Activated CD4-positive, alpha-beta T cell treated with anti-CD3 and anti-CD28 coated beads, Interleukin-2, amount 10 ng/mL, durations not matched to agents 7 days and 5 days (primary cell): Measurements from ENCODE around the gene KSR2. TPM values are rescaled to one million over a fixed set of nuclear protein-coding genes. Genes with fewer than 3 reads are reported as not detected.

ENCODE experiments used
- CTCF ChIA-PET: fragments of 350-600 bp; sonication (Branson Sonifier 250); formaldehyde crosslinking; loops from one replicate; lab custom pipeline; 2021; ENCODE audit warnings: antibody characterized with exemption; lab: Charles Lee
- POLR2A ChIA-PET: fragments of 350-600 bp; sonication (Branson Sonifier 250); formaldehyde crosslinking; loops from one replicate; lab custom pipeline; 2021; ENCODE audit warnings: antibody characterized with exemption; lab: Charles Lee
- DNase-seq: peaks from one replicate; pipeline ENCODE4 v3.0.0-alpha.2; 2020
- H3K27ac Mint-ChIP-seq: one replicate; pipeline ENCODE4 v1.8.0; 2021; ENCODE audit warnings: mild to moderate bottlenecking, moderate library complexity, mixed read lengths
- H3K27me3 Mint-ChIP-seq: one replicate; pipeline ENCODE4 v1.8.0; 2021; ENCODE audit warnings: mixed read lengths
- H3K36me3 Mint-ChIP-seq: one replicate; pipeline ENCODE4 v1.8.0; 2021; ENCODE audit warnings: low read depth, mixed read lengths
- H3K4me1 Mint-ChIP-seq: one replicate; pipeline ENCODE4 v1.8.0; 2021; ENCODE audit warnings: mixed read lengths
- H3K4me3 Mint-ChIP-seq: one replicate; pipeline ENCODE4 v1.8.0; 2021; ENCODE audit warnings: mild to moderate bottlenecking, moderate library complexity, mixed read lengths
- H3K9me3 Mint-ChIP-seq: one replicate; pipeline ENCODE4 v1.8.0; 2021; ENCODE audit warnings: mixed read lengths
- total RNA-seq, 2 experiments: library from RNA; stranded (reverse); gene quantifications; one replicate each; pipeline ENCODE4 v1.2.3, GENCODE V29; 2021

Gene KSR2
- total RNA-seq, 2 experiments from 2014 or later = 0.04 to 0.15 TPM

GRCh38 chr12:117521346-117521745, 447.4 kb downstream of the KSR2 start:
- no peak overlapping the region for H3K27ac Mint-ChIP-seq
- peaks cover 3% of the 10 kb centered on the region for H3K9me3 Mint-ChIP-seq
- POLR2A ChIA-PET = no interaction called here
- no peaks in the 10 kb centered on the region for H3K36me3 Mint-ChIP-seq
- DNase-seq = no peak
- CTCF ChIA-PET = no interaction called here
- no peaks in the 10 kb centered on the region for H3K27me3 Mint-ChIP-seq
- H3K4me3 Mint-ChIP-seq = no peak overlapping the region
- H3K4me1 Mint-ChIP-seq = no peaks in the 10 kb centered on the region

GRCh38 chr12:117518594-117519270, 450.1 kb downstream of the KSR2 start:
- Mint-ChIP-seq H3K4me3 (no peak overlapping the region), H3K4me1 (no peaks in the 10 kb centered on the region), H3K27me3 (no peaks in the 10 kb centered on the region), H3K9me3 (peaks cover 3% of the 10 kb centered on the region), H3K27ac (no peak overlapping the region), H3K36me3 (no peaks in the 10 kb centered on the region)
- CTCF ChIA-PET = no interaction called here
- DNase-seq = no peak
- POLR2A ChIA-PET = no interaction called here

- H3K27me3 Mint-ChIP-seq = no peaks in the 10 kb centered on the region
- H3K4me1 Mint-ChIP-seq = no peaks in the 10 kb centered on the region
- CTCF ChIA-PET = no interaction called here
- H3K9me3 Mint-ChIP-seq = peaks cover 3% of the 10 kb centered on the region
- no peak overlapping the region for H3K4me3 Mint-ChIP-seq
- POLR2A ChIA-PET = no interaction called here
- H3K36me3 Mint-ChIP-seq = no peaks in the 10 kb centered on the region
- DNase-seq = no peak
- H3K27ac Mint-ChIP-seq = no peak overlapping the region
Measured at GRCh38 chr12:117517219-117517739, 451.5 kb downstream of the KSR2 start.

- no peaks in the 10 kb centered on the region for H3K27me3 Mint-ChIP-seq
- H3K4me1 Mint-ChIP-seq = no peaks in the 10 kb centered on the region
- no peak overlapping the region for H3K27ac Mint-ChIP-seq
- H3K9me3 Mint-ChIP-seq = peaks cover 3% of the 10 kb centered on the region
- ChIA-PET POLR2A (no interaction called here), CTCF (no interaction called here)
- H3K4me3 Mint-ChIP-seq = no peak overlapping the region
- no peaks in the 10 kb centered on the region for H3K36me3 Mint-ChIP-seq
- no peak for DNase-seq
Measured at GRCh38 chr12:117516034-117516433, 452.8 kb downstream of the KSR2 start.

GRCh38 chr12:117514016-117514415, 454.8 kb downstream of the KSR2 start:
- Mint-ChIP-seq H3K4me1 (no peaks in the 10 kb centered on the region), H3K27me3 (no peaks in the 10 kb centered on the region)
- CTCF ChIA-PET = interaction anchor here (0.6 kb wide), 1 partner anchor 34 kb away, joined by 3 read pairs; no protein-coding TSS in a partner anchor

GRCh38 chr12:117513353-117513752, 455.4 kb downstream of the KSR2 start:
- Mint-ChIP-seq H3K4me3 (no peak overlapping the region), H3K27me3 (no peaks in the 10 kb centered on the region), H3K9me3 (peaks cover 3% of the 10 kb centered on the region), H3K36me3 (no peaks in the 10 kb centered on the region), H3K27ac (no peak overlapping the region), H3K4me1 (no peaks in the 10 kb centered on the region)
- no peak for DNase-seq
- ChIA-PET CTCF (no interaction called here), POLR2A (no interaction called here)

More at GRCh38 chr12:117514016-117514415, 454.8 kb downstream of the KSR2 start:
- no peaks in the 10 kb centered on the region for H3K36me3 Mint-ChIP-seq
- H3K4me3 Mint-ChIP-seq = no peak overlapping the region
- H3K27ac Mint-ChIP-seq = no peak overlapping the region
- H3K9me3 Mint-ChIP-seq = peaks cover 3% of the 10 kb centered on the region
- DNase-seq = no peak
- POLR2A ChIA-PET = no interaction called here

- Mint-ChIP-seq H3K27ac (no peak overlapping the region), H3K36me3 (no peaks in the 10 kb centered on the region), H3K4me1 (no peaks in the 10 kb centered on the region), H3K9me3 (no peaks in the 10 kb centered on the region), H3K27me3 (no peaks in the 10 kb centered on the region), H3K4me3 (no peak overlapping the region)
- POLR2A ChIA-PET = no interaction called here
- no peak for DNase-seq
- CTCF ChIA-PET = no interaction called here
Measured at GRCh38 chr12:117508468-117508867, 460.3 kb downstream of the KSR2 start.

- H3K27me3 Mint-ChIP-seq = no peaks in the 10 kb centered on the region
- ChIA-PET CTCF (no interaction called here), POLR2A (no interaction called here)
- no peak overlapping the region for H3K4me3 Mint-ChIP-seq
- H3K4me1 Mint-ChIP-seq = no peaks in the 10 kb centered on the region
- no peak overlapping the region for H3K27ac Mint-ChIP-seq
- no peaks in the 10 kb centered on the region for H3K36me3 Mint-ChIP-seq
- H3K9me3 Mint-ChIP-seq = no peaks in the 10 kb centered on the region
- DNase-seq = no peak
Measured at GRCh38 chr12:117507548-117507947, 461.2 kb downstream of the KSR2 start.

GRCh38 chr12:117506333-117506732, 462.5 kb downstream of the KSR2 start:
- CTCF ChIA-PET = no interaction called here
- Mint-ChIP-seq H3K27me3 (no peaks in the 10 kb centered on the region), H3K4me1 (no peaks in the 10 kb centered on the region), H3K4me3 (no peak overlapping the region), H3K36me3 (no peaks in the 10 kb centered on the region), H3K27ac (no peak overlapping the region), H3K9me3 (no peaks in the 10 kb centered on the region)
- POLR2A ChIA-PET = no interaction called here
- no peak for DNase-seq

GRCh38 chr12:117502633-117503032, 466.2 kb downstream of the KSR2 start:
- no peaks in the 10 kb centered on the region for H3K36me3 Mint-ChIP-seq
- no peak for DNase-seq
- H3K4me3 Mint-ChIP-seq = no peak overlapping the region
- ChIA-PET CTCF (no interaction called here), POLR2A (no interaction called here)
- H3K9me3 Mint-ChIP-seq = no peaks in the 10 kb centered on the region
- no peaks in the 10 kb centered on the region for H3K27me3 Mint-ChIP-seq
- no peak overlapping the region for H3K27ac Mint-ChIP-seq
- no peaks in the 10 kb centered on the region for H3K4me1 Mint-ChIP-seq

- POLR2A ChIA-PET = no interaction called here
- Mint-ChIP-seq H3K27me3 (no peaks in the 10 kb centered on the region), H3K9me3 (no peaks in the 10 kb centered on the region), H3K4me1 (no peaks in the 10 kb centered on the region), H3K27ac (no peak overlapping the region), H3K36me3 (no peaks in the 10 kb centered on the region), H3K4me3 (no peak overlapping the region)
- DNase-seq = no peak
- CTCF ChIA-PET = no interaction called here
Measured at GRCh38 chr12:117502233-117502632, 466.6 kb downstream of the KSR2 start.

GRCh38 chr12:117501076-117501869, 467.5 kb downstream of the KSR2 start:
- H3K4me3 Mint-ChIP-seq = no peak overlapping the region
- DNase-seq = no peak
- ChIA-PET CTCF (no interaction called here), POLR2A (no interaction called here)
- H3K27me3 Mint-ChIP-seq = no peaks in the 10 kb centered on the region
- no peaks in the 10 kb centered on the region for H3K36me3 Mint-ChIP-seq
- H3K9me3 Mint-ChIP-seq = no peaks in the 10 kb centered on the region
- H3K4me1 Mint-ChIP-seq = no peaks in the 10 kb centered on the region
- H3K27ac Mint-ChIP-seq = no peak overlapping the region

GRCh38 chr12:117499759-117500485, 468.9 kb downstream of the KSR2 start:
- DNase-seq = no peak
- CTCF ChIA-PET = no interaction called here
- no peaks in the 10 kb centered on the region for H3K4me1 Mint-ChIP-seq
- H3K36me3 Mint-ChIP-seq = no peaks in the 10 kb centered on the region
- H3K27me3 Mint-ChIP-seq = no peaks in the 10 kb centered on the region
- POLR2A ChIA-PET = no interaction called here
- H3K27ac Mint-ChIP-seq = no peak overlapping the region
- H3K9me3 Mint-ChIP-seq = no peaks in the 10 kb centered on the region
- H3K4me3 Mint-ChIP-seq = no peak overlapping the region
